Spleen (tissue), 7 donors: ENCODE measurements around the gene OR2T33.

Experiments used
- CTCF ChIP-seq, 11 experiments: fragments of 200-600 bp in 7 of 11; fragments of 450-650 bp in 4 of 11; sonication (generic) in 4 of 11; IDR thresholded peaks in 8 of 11; conservative IDR thresholded peaks in 3 of 11; 1 replicate in 7 of 11; 2 replicates in 4 of 11; pipeline versions ENCODE4 v1.4.0 to v1.8.0; 2016 to 2021; ENCODE audit warnings: antibody characterized with exemption in 11 of 11, inconsistent platforms in 4 of 11, mild to moderate bottlenecking in 1 of 11
- POLR2A ChIP-seq, 3 donors: fragments of 450-650 bp; IDR thresholded peaks; one replicate each; pipeline ENCODE4 v1.5.1; 2017; ENCODE audit warnings: antibody characterized with exemption in 3 of 3, mild to moderate bottlenecking in 1 of 3
- POLR2AphosphoS5 ChIP-seq, 3 donors: sonication (generic); formaldehyde crosslinking; IDR thresholded peaks; one replicate each; pipeline ENCODE4 v1.5.1; 2017; ENCODE audit warnings: antibody characterized with exemption in 3 of 3
- donor health status: DM: no; HTN: no; CAD: no; lungs with moderate emphysema.
- donor health status: DM: no; HTN: no; CAD: no.
- donor health status: DM: no; HTN: no; CAD: no.

DNA sequence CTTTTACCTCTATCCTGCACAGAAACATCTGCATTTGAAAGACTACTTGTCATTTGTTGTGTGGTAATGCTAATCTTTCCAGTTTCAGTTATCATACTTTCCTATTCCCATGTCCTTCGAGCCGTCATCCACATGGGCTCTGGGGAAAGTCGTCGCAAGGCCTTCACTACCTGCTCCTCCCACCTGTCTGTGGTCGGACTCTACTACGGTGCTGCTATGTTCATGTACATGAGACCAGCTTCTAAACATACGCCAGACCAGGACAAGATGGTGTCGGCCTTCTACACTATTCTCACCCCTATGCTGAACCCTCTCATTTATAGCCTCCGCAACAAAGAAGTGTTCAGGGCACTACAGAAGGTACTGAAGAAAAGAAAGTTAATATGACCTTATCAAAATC, 38.3 kb downstream of the OR2T33 start:
- TF ChIP-seq CTCF (IDR thresholded peaks at IDR 0.05 in 8 of 11, conservative IDR thresholded peaks at IDR 0.05 in 3 of 11), result no peak
- TF ChIP-seq POLR2A (IDR thresholded peaks at IDR 0.05), result no peak
- TF ChIP-seq POLR2AphosphoS5 (IDR thresholded peaks at IDR 0.05), result no peak
